Ectodermal cell (in vitro differentiated cells): ENCODE results near the gene CCK.

ENCODE experiments used
- H3K27ac ChIP-seq: 2 replicates; pipeline ENCODE4 v1.7.0; 2013; ENCODE audit warnings: mild to moderate bottlenecking, low read depth, low read length; ENCODE audit not compliant: insufficient read depth, poor library complexity, severe bottlenecking
- H3K27me3 ChIP-seq: 2 replicates; pipeline ENCODE4 v1.7.0; 2013; ENCODE audit warnings: mild to moderate bottlenecking, low read length; ENCODE audit not compliant: insufficient read depth, control insufficient read depth, poor library complexity, severe bottlenecking
- H3K36me3 ChIP-seq: one replicate; pipeline ENCODE4 v1.7.0; 2013; ENCODE audit warnings: low read length; ENCODE audit not compliant: control insufficient read depth, insufficient read depth
- H3K4me1 ChIP-seq: one replicate; pipeline ENCODE4 v1.7.0; 2013; ENCODE audit warnings: low read length; ENCODE audit not compliant: control insufficient read depth, insufficient read depth
- H3K4me3 ChIP-seq: 2 replicates; pipeline ENCODE4 v1.7.0; 2013; ENCODE audit warnings: low read depth, low read length, control low read depth; ENCODE audit not compliant: insufficient read depth
- H3K9me3 ChIP-seq: 2 replicates; pipeline ENCODE4 v1.7.0; 2013; ENCODE audit warnings: mild to moderate bottlenecking, low read length, moderate library complexity; ENCODE audit not compliant: control insufficient read depth
- WGBS, 2 experiments: methylation state at CpG; one replicate each; pipeline ENCODE4 v1.1.7; 2013; ENCODE audit warnings: missing lambda C conversion rate in 2 of 2; 5-methylcytosine and 5-hydroxymethylcytosine counted together

Gene CCK

DNA sequence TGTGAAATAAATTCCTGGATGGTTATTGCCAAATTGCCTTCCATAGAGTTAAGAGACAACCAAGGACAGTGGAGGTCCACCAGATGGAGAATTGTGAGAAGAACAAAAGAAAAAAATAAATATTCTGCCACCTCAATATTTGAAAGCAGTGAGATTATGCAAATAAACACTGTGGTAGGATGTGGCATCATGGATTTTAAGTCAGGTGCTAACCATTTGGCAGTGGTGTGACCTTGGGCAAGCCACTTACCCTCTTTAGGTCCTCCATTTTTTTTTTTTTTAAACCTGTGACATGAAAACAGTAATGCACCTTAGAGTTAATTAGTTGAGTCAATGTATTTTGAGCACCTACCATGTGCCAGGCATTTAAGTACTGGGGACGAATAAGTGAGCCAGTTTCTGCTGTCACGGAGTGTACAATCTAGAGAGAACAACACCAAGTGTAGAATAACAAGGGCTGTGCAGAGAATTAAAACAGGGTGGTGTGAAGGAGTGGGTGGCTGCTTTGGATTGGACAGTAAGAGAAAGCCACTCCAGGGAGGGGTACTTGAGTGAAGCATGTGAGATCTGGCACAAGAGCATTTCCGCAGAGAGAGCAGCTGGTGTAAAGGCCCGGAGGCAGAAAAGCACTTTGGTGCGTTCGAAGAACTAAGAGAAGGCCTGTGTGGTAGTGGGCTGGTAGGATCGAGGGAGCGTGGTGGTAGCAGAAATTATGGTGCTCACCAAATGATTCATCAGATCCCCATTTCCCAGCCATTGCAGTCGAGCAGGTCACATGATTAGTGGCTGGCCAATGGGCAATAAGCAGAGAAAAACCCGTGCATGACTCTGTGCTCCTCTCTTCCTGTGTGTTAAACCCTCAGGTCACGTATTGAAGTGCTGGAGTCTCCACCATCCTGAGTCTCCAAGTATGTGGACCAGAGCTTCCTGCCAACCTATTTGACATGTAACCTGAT, 39.2 kb downstream of the CCK start:
- H3K27ac ChIP-seq: no peak overlapping the region
- peaks cover 20% of the 10 kb centered on the region for H3K36me3 ChIP-seq
- H3K4me3 ChIP-seq: no peak overlapping the region
- H3K4me1 ChIP-seq: peaks cover 6% of the 10 kb centered on the region
- no peaks in the 10 kb centered on the region for H3K9me3 ChIP-seq
- H3K27me3 ChIP-seq: no peaks in the 10 kb centered on the region
- WGBS, 2 experiments: 92 to 93% methylated on average over 11 of the region's 11 CpGs

DNA sequence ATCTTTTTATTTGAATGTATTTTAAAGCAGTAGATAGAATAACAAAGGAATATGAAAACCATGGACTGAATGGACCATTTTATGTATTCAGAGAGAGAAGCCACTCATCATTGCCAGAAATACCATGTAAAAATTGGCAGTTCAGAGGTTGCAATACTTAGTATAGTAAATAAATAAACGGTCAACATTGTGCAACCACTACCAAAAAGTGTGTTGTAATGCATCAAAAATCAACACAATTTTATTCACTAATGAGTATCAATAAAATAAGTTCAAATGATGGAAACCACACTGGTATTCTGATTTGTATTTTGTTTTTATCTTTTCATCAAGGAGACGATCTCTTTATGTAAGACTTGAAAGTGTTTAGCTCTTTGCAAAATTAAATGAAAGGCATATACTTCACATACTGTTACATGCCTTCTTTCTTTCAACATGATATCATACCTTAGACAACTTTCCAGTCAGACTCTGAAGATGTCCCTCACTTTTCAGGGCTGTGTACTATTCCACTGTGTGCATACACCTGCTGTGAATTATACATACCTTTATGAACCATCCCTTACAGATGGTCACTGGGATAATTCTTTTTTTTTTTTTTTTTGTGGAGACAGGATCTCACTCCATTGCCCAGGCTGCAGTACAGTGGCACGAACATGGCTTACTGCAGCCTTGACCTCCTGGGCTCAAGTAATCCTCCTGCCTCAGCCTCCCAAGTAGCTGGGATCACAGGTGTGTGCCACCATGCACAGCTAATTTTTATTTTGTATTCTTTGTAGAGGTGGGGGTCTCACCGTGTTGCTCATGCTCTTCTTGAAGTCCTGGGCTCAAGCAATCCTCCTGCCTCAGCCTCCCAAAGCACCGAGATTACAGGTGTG, 40.3 kb downstream of the CCK start:
- H3K27me3 ChIP-seq: no peaks in the 10 kb centered on the region
- H3K4me1 ChIP-seq: peaks cover 6% of the 10 kb centered on the region
- no peaks in the 10 kb centered on the region for H3K9me3 ChIP-seq
- H3K36me3 ChIP-seq: peaks cover 24% of the 10 kb centered on the region
- no peak overlapping the region for H3K27ac ChIP-seq
- H3K4me3 ChIP-seq: no peak overlapping the region
- 93 to 94% methylated on average over 4 to 5 of the region's 5 CpGs for WGBS, 2 experiments

DNA sequence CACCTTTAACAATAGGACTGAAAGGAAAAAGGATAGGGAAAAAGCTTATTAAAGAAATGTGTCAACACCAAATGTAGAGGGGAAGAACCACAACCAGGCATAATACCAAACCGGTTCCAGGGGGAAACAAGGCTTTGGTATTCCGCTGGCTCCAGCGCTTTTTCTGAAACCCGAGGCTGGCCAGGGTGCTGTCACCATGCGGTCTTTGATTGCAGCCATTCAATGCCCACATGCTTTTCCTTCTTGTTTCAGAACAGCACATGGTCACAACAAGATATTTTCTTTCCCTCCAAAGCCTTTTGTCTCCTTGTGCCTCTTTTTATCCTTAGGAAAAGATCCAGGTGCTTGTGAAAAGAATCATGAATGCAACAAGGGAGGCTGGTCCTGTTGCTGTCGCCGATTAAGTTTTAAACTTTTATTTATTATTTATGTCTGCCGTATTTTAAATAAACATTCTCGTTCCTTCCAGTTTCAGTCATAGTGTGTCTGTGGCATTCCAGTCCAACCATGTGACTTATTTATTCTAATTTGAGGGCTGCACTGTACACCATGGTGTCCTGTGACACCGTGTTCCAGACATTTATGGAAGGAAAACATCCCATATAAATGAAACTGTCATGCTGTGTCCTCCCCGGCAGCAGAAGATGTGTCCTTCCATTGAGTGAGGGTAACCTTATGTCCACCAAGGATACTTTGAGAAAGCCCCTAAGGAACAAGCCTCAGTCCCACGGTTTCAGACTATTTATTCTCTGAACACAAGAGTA, 41.1 kb downstream of the CCK start:
- 92% methylated on average over 12 of the region's 12 CpGs for WGBS, 2 experiments
- Histone ChIP-seq H3K27ac (no peak overlapping the region), H3K36me3 (peaks cover 24% of the 10 kb centered on the region)

DNA sequence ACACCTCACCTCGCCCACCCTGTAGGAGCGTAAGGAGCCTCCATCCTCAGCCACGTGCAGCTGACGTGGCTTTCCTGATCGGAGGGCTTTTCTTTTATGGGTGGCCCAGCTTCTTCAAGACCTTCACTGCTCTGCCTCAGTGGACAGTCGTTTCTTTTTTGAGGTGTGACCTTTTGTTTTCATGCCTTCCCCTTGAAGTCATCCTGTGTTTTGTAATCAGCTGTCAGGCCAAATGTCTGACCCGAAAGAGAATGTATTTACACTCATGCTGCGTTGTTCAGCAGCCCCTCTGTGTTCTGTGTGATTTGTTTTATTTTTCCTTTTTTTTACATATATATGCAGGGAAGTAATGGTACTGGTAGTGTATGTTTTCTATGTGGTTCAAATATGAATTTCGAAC, 41.8 kb downstream of the CCK start:
- Histone ChIP-seq H3K9me3 (no peaks in the 10 kb centered on the region), H3K36me3 (peaks cover 24% of the 10 kb centered on the region), H3K4me1 (peaks cover 6% of the 10 kb centered on the region), H3K4me3 (no peak overlapping the region), H3K27ac (no peak overlapping the region), H3K27me3 (no peaks in the 10 kb centered on the region)
- 95 to 96% methylated on average over 8 to 9 of the region's 9 CpGs for WGBS, 2 experiments

More for the DNA sequence above, 41.1 kb downstream of the CCK start:
- H3K4me3 ChIP-seq: no peak overlapping the region
- peaks cover 6% of the 10 kb centered on the region for H3K4me1 ChIP-seq
- no peaks in the 10 kb centered on the region for H3K9me3 ChIP-seq
- no peaks in the 10 kb centered on the region for H3K27me3 ChIP-seq

DNA sequence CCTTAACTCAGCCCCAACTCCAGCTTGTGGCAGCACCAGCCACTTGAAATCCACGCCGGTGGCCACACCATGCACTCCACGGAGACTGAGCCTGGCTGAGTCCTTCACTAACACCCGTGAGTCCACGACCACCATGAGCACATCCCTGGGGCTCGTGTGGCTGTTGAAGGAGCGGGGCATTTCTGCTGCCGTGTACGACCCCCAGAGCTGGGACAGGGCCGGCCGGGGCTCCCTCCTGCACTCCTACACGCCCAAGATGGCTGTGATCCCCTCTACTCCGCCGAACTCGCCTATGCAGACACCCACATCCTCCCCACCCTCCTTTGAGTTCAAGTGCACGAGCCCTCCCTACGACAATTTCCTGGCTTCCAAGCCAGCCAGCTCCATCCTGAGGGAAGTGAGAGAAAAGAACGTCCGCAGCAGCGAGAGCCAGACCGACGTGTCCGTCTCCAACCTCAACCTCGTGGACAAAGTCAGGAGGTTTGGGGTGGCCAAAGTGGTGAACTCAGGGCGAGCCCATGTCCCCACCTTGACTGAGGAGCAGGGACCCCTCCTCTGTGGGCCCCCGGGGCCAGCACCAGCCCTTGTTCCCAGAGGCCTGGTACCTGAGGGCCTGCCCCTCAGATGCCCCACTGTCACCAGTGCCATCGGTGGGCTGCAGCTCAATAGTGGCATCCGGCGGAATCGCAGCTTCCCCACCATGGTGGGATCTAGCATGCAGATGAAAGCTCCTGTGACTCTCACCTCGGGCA, 42.9 kb downstream of the CCK start:
- WGBS, 2 experiments: 97% methylated on average over 31 of the region's 31 CpGs

DNA sequence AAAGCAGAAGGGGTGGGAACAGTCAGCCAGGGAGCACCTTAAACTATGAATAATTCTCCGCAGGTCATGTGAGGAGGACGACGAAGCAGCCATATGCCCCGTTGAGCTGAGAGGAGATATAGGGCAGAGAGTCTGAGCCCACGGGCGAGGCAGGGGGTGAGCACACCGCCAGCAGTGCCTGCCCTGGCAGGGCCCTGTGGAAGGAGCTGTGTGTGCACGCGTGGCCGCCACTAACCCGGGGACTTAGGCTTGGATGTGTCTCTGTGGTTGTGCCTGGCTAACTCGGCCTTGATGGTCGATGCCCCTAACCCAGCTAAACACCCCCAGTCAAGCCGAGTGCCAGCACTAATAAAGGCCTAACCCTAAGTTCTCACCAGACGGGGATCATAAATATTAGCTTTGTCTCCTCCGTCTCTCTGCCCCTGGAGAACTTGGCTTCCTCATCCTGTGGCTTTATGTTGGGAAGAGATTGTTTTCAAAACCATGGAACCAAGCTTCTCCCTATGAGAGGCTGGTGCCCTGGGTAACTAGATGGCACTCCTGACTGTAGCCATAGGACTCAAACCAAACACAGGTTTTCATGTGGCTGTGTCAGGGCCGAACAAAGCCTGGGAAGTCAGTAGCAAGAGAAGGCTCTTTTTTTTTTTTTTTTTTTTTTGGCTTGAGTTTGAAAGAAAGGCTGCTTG, 45.4 kb downstream of the CCK start:
- Histone ChIP-seq H3K4me1 (peaks cover 6% of the 10 kb centered on the region), H3K9me3 (no peaks in the 10 kb centered on the region), H3K27me3 (no peaks in the 10 kb centered on the region), H3K4me3 (no peak overlapping the region), H3K27ac (no peak overlapping the region), H3K36me3 (peaks cover 23% of the 10 kb centered on the region)
- WGBS, 2 experiments: 95 to 96% methylated on average over 17 of the region's 17 CpGs

More for the DNA sequence above, 42.9 kb downstream of the CCK start:
- Histone ChIP-seq H3K9me3 (no peaks in the 10 kb centered on the region), H3K4me3 (no peak overlapping the region), H3K4me1 (peaks cover 6% of the 10 kb centered on the region), H3K27me3 (no peaks in the 10 kb centered on the region), H3K27ac (no peak overlapping the region), H3K36me3 (peaks cover 24% of the 10 kb centered on the region)

DNA sequence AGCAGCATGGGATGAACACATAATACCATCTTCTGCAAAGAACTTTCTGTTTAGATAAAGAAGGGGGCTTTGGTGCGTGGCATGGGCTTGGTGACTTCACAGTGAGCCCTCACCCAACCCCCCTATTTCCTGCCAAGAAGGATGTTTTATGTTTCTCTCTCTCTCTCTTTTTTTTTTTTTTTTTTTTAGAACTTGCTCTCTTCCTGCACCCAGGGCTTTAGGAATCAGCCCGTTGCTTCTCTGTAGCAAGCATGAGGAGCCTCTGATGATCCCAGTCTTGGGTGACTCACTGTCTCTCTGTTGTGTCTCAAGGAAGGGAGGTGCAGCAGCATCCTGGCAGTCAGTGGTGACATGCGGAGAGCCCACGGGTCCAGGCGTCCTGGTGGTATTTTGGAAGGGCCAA, 49.1 kb downstream of the CCK start:
- WGBS, 2 experiments: 85 to 90% methylated on average over 5 of the region's 5 CpGs
- H3K36me3 ChIP-seq: peaks cover 4% of the 10 kb centered on the region
- H3K4me1 ChIP-seq: no peaks in the 10 kb centered on the region
- H3K27ac ChIP-seq: no peak overlapping the region
- no peaks in the 10 kb centered on the region for H3K27me3 ChIP-seq
- H3K9me3 ChIP-seq: no peaks in the 10 kb centered on the region
- no peak overlapping the region for H3K4me3 ChIP-seq

DNA sequence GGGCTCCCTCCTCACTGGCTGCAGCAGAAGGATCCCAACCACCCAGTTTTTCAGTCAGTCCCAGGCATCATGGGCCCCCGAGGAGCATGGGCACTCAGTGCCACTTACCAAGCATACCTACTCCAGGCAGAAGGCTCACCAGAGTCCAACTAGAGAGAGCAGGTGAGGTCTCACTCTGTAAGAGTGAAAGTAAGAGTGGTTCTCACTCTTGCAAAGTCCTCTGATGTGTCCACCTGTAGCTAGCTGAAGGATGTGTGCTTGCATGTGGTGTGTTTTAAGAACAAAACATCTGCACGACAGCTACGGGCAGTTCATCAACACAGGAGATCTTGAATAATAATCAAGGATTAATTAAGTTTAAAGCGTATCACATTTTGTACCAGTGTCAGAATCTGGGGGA, 49.7 kb downstream of the CCK start:
- Histone ChIP-seq H3K4me3 (no peak overlapping the region), H3K27ac (no peak overlapping the region), H3K4me1 (no peaks in the 10 kb centered on the region), H3K36me3 (no peaks in the 10 kb centered on the region), H3K9me3 (no peaks in the 10 kb centered on the region), H3K27me3 (no peaks in the 10 kb centered on the region)
- 92 to 98% methylated on average over 4 of the region's 4 CpGs for WGBS, 2 experiments
